GM23248 (cell line): Measurements from ENCODE around the gene RAB19.

ENCODE experiments used
- EZH2 ChIP-seq: fragments of 200-600 bp; sonication (generic); IDR thresholded peaks from 2 replicates; pipeline ENCODE4 v1.6.1; 2018; ENCODE audit warnings: antibody characterized with exemption, mild to moderate bottlenecking; ENCODE audit not compliant: insufficient read depth, poor library complexity, severe bottlenecking
- EZH2phosphoT487 ChIP-seq: fragments of 200-600 bp; sonication (generic); IDR thresholded peaks from 2 replicates; pipeline ENCODE4 v1.6.1; 2018; ENCODE audit warnings: antibody characterized with exemption, moderate library complexity, mild to moderate bottlenecking, low read depth; ENCODE audit not compliant: insufficient read depth

DNA sequence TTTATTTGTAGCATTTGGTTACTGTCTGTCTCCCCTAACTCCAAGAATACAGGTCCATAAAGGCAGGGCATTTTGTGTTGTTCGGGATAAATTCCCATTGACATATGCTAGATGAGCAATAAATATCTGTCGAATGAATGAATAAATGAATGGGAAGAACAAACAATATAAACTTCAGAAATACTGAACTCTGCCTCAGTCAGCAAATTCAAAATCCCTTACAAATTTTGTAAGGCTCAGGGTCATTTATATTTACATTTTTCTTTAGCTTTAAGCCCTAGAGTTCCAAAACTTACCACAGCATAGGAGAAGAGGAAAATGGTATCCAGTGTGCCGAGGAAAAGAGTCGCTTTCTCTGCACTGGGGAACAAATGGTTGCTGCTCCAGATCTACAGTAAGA is 34.6 kb upstream of the RAB19 start:
- TF ChIP-seq EZH2 (no peak), EZH2phosphoT487 (no peak)
